Right cardiac atrium (tissue), 5 donors: ENCODE data around the gene CALHM4. TPM values are rescaled to one million over a fixed set of nuclear protein-coding genes. Genes with fewer than 3 reads are reported as not detected.

ENCODE experiments used
- ATAC-seq, 2 donors: fragments of 200-7000 bp; cut with Tn5 transposase; one replicate each; pipeline versions ENCODE4 v1.8.0 to v1.9.1; 2020; ENCODE audit warnings: moderate library complexity in 2 of 2, mild to moderate bottlenecking in 1 of 2
- DNase-seq, 3 donors: peaks; one replicate each; pipeline ENCODE4 v3.0.0-alpha.2; 2020
- H3K27ac ChIP-seq: one replicate; pipeline ENCODE4 v1.5.1; 2013; ENCODE audit warnings: mild to moderate bottlenecking, low read length, control low read depth, moderate library complexity
- H3K27me3 ChIP-seq: one replicate; pipeline ENCODE4 v1.6.1; 2013; ENCODE audit not compliant: control insufficient read depth, insufficient read depth
- H3K4me1 ChIP-seq: one replicate; pipeline ENCODE4 v1.6.1; 2013; ENCODE audit warnings: low read length; ENCODE audit not compliant: control insufficient read depth, insufficient read depth
- H3K4me3 ChIP-seq: one replicate; pipeline ENCODE4 v1.5.1; 2013; ENCODE audit warnings: low read length, control low read depth
- H3K9me3 ChIP-seq: one replicate; pipeline ENCODE4 v1.6.1; 2013; ENCODE audit warnings: low read length; ENCODE audit not compliant: control insufficient read depth
- WGBS: extraction: QIAGEN DNeasy Blood & Tissue Kit; methylation state at CpG from one replicate; pipeline ENCODE4 v1.1.7; 2013; 5-methylcytosine and 5-hydroxymethylcytosine counted together
- intact Hi-C, 4 donors: fragments of 100-400 bp; cut with DNase I; formaldehyde crosslinking; loops; one replicate each; pipeline versions ENCODE4 v1.11.0 to v1.14.0; 2022 to 2023
- polyA plus RNA-seq: library from polyadenylated mRNA; stranded (reverse); fragments of 200-250 nt; gene quantifications from one replicate; pipeline ENCODE4 v1.2.3, GENCODE V29; 2013
- total RNA-seq, 4 donors: library from RNA; stranded (reverse); fragmentation: NEBNext Ultra II Directional; extraction: Animal tissue kit (Norgen Biotek cat#: 25700); gene quantifications; one replicate each; pipeline ENCODE4 v1.2.1, GENCODE V29; 2021
- donor health status: healthy with polysubstance abuse.
- donor health status: DM: no; HTN: yes; CAD: no.
- donor health status: DM: no; HTN: no; CAD: no.
- donor health status: DM: no; HTN: yes; CAD: no; lungs with severe emphysema.
- donor health status: DM: yes; HTN: yes; CAD: no.

CALHM4 gene
- total and polyA plus RNA-seq, 5 donors: 0.20 to 0.26 TPM; not detected in 3

GRCh38 chr6:116522896-116523295, 30.7 kb upstream of the CALHM4 start:
- peaks cover 3% of the 10 kb centered on the region for H3K4me1 ChIP-seq
- H3K9me3 ChIP-seq: no peaks in the 10 kb centered on the region
- 86% methylated on average over 2 of the region's 2 CpGs for WGBS
- intact Hi-C loops: no loop called here
- ATAC-seq: no peak
- H3K4me3 ChIP-seq: no peak overlapping the region
- no peaks in the 10 kb centered on the region for H3K27me3 ChIP-seq
- DNase-seq: no peak
- H3K27ac ChIP-seq: no peak overlapping the region

- ATAC-seq: no peak
- Histone ChIP-seq H3K4me1 (no peaks in the 10 kb centered on the region), H3K27me3 (no peaks in the 10 kb centered on the region), H3K27ac (no peak overlapping the region), H3K9me3 (no peaks in the 10 kb centered on the region), H3K4me3 (no peak overlapping the region)
- 88% methylated on average over 2 of the region's 2 CpGs for WGBS
- intact Hi-C loops: no loop called here
- no peak for DNase-seq
Measured at GRCh38 chr6:116524236-116524635, 29.3 kb upstream of the CALHM4 start.

GRCh38 chr6:116528133-116528532, 25.4 kb upstream of the CALHM4 start:
- H3K27ac ChIP-seq: no peak overlapping the region
- no peaks in the 10 kb centered on the region for H3K4me1 ChIP-seq
- no peaks in the 10 kb centered on the region for H3K27me3 ChIP-seq
- WGBS: 92% methylated on average over 1 of the region's 1 CpG
- no peak overlapping the region for H3K4me3 ChIP-seq
- ATAC-seq (no peak), DNase-seq (no peak)
- H3K9me3 ChIP-seq: no peaks in the 10 kb centered on the region
- intact Hi-C loops: no loop called here

GRCh38 chr6:116528780-116529179, 24.8 kb upstream of the CALHM4 start:
- no peaks in the 10 kb centered on the region for H3K4me1 ChIP-seq
- intact Hi-C loops: no loop called here
- no peak overlapping the region for H3K4me3 ChIP-seq
- no peak overlapping the region for H3K27ac ChIP-seq
- ATAC-seq (peak in 1 of 2 donors; percentile 48), DNase-seq (no peak)
- 44% methylated on average over 3 of the region's 3 CpGs for WGBS
- H3K27me3 ChIP-seq: no peaks in the 10 kb centered on the region
- no peaks in the 10 kb centered on the region for H3K9me3 ChIP-seq

- no peak for ATAC-seq
- Histone ChIP-seq H3K4me3 (no peak overlapping the region), H3K9me3 (no peaks in the 10 kb centered on the region), H3K27me3 (no peaks in the 10 kb centered on the region), H3K4me1 (no peaks in the 10 kb centered on the region), H3K27ac (no peak overlapping the region)
- WGBS: 69% methylated on average over 3 of the region's 3 CpGs
- intact Hi-C loops: loop anchor here in 3 of 4 donors (5.0 to 10.0 kb wide), 2 partner anchors 242 to 245 kb away; no protein-coding TSS in a partner anchor
- DNase-seq: no peak
Measured at GRCh38 chr6:116529466-116530290, 23.9 kb upstream of the CALHM4 start.

GRCh38 chr6:116530436-116530835, 23.1 kb upstream of the CALHM4 start:
- Histone ChIP-seq H3K27ac (no peak overlapping the region), H3K9me3 (no peaks in the 10 kb centered on the region), H3K27me3 (no peaks in the 10 kb centered on the region), H3K4me3 (no peak overlapping the region), H3K4me1 (no peaks in the 10 kb centered on the region)
- no peak for DNase-seq
- no peak for ATAC-seq
- whole genome bisulfite sequencing: 84% methylated on average over 2 of the region's 2 CpGs
- intact Hi-C loops: loop anchor here in 3 of 4 donors (5.0 to 10.0 kb wide), 2 partner anchors 243 to 246 kb away; no protein-coding TSS in a partner anchor

GRCh38 chr6:116531675-116532570, 21.6 kb upstream of the CALHM4 start:
- peak; percentile 44 to 72 (median 47) for DNase-seq
- WGBS: 86% methylated on average over 12 of the region's 12 CpGs
- Histone ChIP-seq H3K4me1 (no peaks in the 10 kb centered on the region), H3K27ac (no peak overlapping the region), H3K9me3 (no peaks in the 10 kb centered on the region), H3K4me3 (no peak overlapping the region), H3K27me3 (no peaks in the 10 kb centered on the region)
- intact Hi-C loops: loop anchor here in 3 of 4 donors (5.0 to 10.0 kb wide), 2 partner anchors 245 to 247 kb away; no protein-coding TSS in a partner anchor
- peak; percentile 83 to 87 for ATAC-seq

GRCh38 chr6:116533233-116533957, 20.2 kb upstream of the CALHM4 start:
- WGBS: 61% methylated on average over 9 of the region's 9 CpGs
- Histone ChIP-seq H3K27ac (no peak overlapping the region), H3K27me3 (no peaks in the 10 kb centered on the region), H3K4me1 (no peaks in the 10 kb centered on the region), H3K4me3 (no peak overlapping the region), H3K9me3 (no peaks in the 10 kb centered on the region)
- intact Hi-C loops: loop anchor here in 3 of 4 donors (5.0 to 10.0 kb wide), 2 partner anchors 246 to 249 kb away; no protein-coding TSS in a partner anchor
- no peak for ATAC-seq
- DNase-seq: no peak

GRCh38 chr6:116535109-116535508, 18.4 kb upstream of the CALHM4 start:
- no peak overlapping the region for H3K4me3 ChIP-seq
- H3K27me3 ChIP-seq: no peaks in the 10 kb centered on the region
- no peak overlapping the region for H3K27ac ChIP-seq
- H3K4me1 ChIP-seq: no peaks in the 10 kb centered on the region
- ATAC-seq: no peak
- no peaks in the 10 kb centered on the region for H3K9me3 ChIP-seq
- intact Hi-C loops: loop anchor here in 2 of 4 donors (10.0 kb wide), 1 partner anchor 250 kb away; no protein-coding TSS in a partner anchor
- DNase-seq: no peak

GRCh38 chr6:116536216-116536621, 17.3 kb upstream of the CALHM4 start:
- Histone ChIP-seq H3K4me3 (no peak overlapping the region), H3K4me1 (no peaks in the 10 kb centered on the region), H3K27me3 (no peaks in the 10 kb centered on the region), H3K9me3 (no peaks in the 10 kb centered on the region), H3K27ac (no peak overlapping the region)
- ATAC-seq (peak; percentile 16 to 31), DNase-seq (no peak)
- intact Hi-C loops: loop anchor here in 2 of 4 donors (10.0 kb wide), 1 partner anchor 251 kb away; no protein-coding TSS in a partner anchor
- WGBS: 19% methylated on average over 4 of the region's 4 CpGs
